Endometrium (tissue), 2 donors: Measurements from ENCODE around the gene PRKAB1.
A peak's percentile ranks its signal among the peaks of the same experiment; 100 is the strongest.
"Not testable (repeated sequence)": the region's sequence is repeated elsewhere in the genome, so short reads cannot be mapped to it uniquely, and the experiment has no call there.

Source experiments
- FAIRE-seq: peaks from 2 replicates; lab custom pipeline; 2012; peaks lifted over from hg19 to GRCh38; lab: Jason Lieb, UNC
- donor health status: control.
- donor health status: control.

PRKAB1 gene

DNA sequence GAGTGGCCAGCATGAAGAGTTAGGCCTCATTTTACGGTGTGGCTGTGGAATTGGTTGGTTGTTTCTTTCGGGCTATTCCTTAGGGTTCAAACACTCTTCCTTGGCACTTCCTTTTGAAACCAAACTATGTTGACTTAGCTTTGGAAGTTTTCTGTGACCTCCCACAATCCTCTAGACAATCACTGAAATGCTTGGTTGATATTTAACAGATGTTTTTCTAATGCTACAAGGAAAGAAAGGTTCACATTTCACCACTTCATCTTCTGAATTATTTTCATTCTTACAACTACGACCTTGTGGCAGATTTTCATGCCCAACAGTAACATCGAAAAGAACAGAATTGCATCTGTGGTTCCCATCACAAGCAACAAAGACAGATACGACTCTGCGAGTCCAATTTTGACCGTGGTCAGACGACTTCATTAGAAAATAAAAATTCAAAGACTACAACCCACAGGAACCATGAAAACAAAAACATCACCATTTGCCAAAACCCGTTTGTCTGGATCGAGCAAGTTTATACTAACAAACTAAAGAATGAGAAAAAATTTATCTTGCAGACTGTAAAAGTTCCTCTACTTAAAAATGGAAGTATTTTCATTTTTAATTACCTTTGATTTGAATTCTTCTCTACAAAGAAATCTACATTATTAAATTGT, 16.9 kb downstream of the PRKAB1 start:
- peak; percentile 89 for FAIRE-seq

DNA sequence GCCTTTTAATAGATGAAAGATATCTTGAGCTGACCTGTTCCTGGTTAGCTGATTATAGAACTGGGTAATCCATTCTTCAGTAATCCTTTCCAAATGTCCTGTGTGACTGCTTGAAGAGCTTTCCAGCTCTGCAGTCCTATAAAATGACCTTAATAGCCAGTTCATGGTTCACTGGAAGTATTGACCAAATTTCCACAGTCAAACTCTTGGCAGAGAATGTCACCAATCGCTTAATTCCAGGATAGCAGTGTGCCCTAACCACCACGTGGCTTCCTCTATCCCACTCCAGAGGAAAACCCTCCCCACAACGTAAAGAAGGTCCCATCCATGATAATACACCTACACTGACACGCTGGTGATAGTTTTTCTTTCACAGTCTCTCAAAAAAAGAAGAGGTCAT, 17.4 kb downstream of the PRKAB1 start:
- FAIRE-seq: no peak

DNA sequence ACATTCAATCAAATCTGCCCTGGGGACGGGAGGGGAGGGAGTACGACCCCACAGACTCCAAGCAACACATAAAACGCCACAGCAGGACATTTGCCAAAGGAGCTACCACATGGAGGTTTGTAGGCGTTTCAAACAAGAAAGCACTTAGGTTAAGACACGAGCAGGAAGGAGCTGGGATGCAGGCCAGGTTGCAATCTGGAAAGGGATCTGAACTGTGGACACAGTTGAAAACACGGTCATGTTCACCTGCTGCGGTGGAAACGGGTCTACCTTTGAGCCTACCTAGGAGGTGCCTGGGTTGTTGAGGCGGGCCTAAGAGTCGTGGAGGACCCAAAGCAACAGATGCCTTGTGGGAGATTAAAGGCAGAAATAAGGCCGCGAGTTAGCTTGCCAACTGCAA, 18.4 kb downstream of the PRKAB1 start:
- FAIRE-seq: no peak

DNA sequence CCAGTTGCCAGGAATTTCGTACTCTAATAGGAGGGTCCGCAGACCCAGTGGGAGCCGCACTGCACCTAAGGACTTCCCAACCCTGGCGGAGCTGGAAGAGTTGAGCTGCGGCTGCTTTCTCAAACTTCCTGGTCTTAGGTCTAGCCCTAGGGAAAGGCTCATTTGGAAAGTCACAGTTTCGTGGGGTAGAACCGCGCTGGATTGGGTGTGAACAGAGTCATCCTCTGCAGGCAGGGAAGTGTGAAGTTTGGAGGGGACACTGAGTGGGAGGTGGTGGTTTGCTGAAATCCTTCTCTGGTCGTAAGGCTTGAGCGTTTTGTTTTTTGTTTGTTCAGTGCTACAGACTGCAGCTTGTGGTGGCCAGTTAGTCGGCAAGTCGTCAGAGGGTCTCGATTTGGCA, 18.8 kb downstream of the PRKAB1 start:
- FAIRE-seq: no peak

DNA sequence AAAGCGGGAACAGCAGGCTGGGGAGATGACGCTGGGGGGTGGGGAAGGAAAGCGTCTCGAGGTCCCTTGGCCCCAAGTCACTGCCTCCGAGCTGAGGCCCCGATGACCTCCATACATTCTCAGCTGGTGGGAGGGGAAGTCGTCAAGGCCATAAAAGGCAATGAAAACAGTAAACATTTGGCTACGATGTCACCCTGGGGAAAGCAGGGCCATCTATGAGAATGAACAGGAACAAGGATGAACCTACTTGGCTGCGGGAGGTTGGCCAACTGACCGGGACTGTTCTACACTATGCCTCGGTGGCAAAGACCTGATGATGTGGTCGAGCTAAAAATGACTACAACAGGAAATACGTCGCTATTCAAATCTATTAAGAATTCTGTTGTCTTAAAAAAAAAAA, 19.5 kb downstream of the PRKAB1 start:
- no peak for FAIRE-seq

DNA sequence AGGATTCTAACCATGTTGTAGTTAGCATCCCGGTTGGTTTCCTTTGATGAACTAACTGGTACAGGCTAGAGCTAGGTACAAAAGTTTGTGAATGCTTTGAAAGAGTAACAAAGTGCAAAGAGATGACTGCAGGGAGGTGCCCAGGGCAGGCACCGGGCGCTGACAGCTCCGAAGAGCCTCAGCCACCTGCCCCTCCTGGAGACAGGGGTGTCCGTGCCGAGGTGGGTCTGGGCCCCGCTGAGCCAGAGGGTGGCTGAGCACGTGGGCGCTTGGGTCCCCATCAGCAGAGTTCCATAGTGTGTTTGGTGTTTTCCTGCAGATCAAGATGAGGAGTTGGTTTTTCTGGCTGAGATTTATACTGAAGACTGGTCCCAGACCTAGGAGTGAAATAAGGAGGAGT, 19.9 kb downstream of the PRKAB1 start:
- no peak for FAIRE-seq

DNA sequence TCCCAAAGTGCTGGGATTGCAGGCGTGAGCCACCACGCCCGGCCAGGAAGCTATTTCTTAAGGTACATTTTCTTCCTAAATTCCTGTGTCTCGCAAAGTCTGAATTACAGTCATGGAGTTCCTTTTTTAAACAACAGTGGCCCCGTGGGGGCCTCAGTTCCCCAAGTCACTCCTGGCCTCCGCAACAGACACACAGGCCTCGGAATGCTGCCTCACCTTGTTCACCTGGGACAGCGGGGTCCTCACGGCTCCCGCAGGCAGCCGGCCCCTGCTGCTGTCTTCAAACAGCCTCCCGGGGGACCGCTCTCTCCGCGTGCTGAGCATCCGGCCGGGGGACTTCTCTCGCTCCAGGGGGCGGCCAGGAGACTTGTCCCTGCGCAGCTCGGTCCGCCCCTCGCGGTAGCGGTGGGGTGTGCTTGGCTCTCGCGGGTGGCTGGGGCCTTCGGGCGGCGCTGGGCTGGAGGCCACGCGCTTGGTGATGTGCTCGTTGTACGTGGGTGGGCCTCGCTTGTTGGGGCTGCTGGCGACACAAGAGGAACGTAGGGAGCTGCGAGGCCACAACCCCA, 22.1 kb downstream of the PRKAB1 start:
- no peak for FAIRE-seq

DNA sequence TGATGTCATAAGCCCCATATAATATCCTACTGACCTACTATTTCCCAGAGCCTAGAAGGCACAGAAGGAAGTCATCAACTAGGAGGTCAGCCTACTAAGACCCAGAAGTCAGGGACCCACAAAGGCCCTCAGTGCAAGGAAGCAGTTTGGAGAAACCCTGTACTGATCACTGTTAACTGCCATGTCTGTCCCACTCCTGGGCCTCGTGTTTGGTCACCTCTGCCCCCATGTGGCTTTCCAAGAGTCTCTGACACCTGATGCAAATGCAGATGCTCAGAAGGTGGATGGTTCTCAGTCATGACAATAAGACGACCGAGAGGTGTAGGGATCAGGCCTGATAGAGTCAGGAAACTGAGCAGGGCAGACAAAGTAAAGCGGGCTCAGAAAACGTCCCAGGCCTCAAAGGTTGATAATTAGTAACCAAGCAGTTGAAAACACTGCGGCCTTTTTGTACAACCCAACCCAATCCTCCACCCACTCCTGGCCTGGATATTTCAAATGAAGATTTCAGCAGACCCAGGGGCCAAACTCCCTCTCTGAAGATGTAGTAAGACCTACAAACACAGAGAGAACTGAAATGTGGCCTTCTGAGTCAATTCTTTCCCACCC, 23.4 kb downstream of the PRKAB1 start:
- no peak for FAIRE-seq

DNA sequence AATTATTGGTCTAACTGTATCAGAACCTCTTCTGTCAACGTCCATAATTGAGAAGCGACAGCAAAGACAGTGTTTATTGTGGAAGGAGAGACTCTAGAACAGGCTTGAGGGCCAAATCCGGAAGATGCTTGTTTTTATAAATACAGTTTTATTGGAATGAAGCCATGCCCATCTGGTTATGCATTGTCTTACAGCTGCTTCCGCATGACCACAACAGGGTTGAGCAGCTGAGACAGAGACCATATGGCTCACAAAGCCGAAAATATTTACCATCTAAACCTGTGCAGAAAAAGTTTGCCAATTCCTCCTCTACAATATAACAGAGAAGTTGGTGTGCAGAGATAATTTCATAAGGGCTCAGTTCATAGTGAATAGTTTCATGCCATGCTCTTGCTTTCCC, 24.5 kb downstream of the PRKAB1 start:
- FAIRE-seq: no peak

DNA sequence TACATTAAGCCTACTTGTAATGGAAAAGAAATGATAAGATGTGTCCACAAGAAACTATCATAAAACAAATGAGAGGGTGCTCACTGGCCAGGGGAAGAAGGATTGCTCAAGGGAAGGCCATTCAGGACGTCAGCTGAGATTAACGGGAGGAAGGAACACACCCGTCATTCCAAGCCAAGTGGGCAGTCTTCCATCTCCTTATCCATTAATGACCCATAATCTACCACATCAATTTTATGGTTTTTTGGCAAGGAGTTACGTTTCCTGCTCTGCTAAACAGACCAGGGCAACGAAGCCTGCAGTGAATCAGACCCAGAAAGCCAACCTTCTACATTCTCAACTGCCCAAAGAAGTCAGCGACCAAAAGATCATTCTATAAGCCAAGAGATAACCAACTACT, 25.1 kb downstream of the PRKAB1 start:
- peak; percentile 51 for FAIRE-seq

DNA sequence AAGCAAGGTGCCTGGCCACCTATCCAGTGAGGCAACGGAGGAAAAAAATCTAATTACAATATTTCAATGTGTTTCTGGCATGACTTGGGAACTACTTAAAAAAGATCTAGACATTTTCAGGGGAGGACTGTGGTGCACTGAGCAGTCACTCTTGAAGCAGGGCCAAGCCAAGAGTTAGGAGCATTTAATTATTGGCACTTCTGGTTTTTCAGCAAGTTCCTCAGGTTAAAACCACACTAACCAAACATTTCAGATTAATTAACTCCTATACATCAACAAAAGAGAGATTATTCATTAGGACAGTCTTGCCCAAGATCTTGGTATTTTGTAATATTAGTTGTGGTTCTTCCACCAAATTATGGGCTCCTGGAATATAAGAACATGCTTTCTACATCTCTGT, 25.6 kb downstream of the PRKAB1 start:
- no peak for FAIRE-seq

DNA sequence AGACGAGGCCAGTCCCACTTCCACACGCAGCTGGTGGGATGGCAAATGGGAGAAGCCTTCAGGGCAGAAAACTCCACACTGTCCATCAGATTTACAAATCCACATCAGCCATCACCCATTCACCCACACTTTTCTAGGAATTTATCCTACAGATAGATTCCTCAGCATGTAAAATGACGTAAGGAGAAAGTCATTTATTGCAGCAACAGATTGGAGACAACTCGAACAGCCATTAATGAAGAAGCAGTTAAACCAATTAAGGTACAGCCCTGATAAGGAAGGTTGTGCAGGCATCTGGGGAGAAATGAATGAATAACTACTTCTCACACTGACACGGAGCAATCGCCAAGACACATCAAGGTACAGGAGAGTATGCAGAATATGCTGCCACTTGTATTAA, 26.2 kb downstream of the PRKAB1 start:
- no peak for FAIRE-seq

DNA sequence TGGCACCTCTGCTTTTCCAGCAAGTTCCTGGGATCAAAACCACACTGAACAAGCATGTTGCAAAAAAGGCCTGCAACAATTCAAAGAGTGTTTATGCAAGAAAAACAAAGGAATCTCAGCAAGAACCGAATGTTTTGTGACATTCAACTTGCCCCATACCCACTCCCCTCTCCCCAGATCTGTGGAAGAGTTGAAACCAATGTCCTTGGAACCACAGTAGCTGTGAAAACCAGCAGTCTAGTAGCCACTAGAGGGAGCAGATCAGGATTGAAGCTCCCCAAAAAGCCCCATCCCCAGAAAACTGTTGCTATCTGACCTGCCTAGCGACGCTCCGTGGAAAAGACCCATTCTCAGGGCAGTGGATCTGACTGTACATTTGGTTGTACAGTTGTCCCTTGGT, 27.1 kb downstream of the PRKAB1 start:
- no peak for FAIRE-seq

DNA sequence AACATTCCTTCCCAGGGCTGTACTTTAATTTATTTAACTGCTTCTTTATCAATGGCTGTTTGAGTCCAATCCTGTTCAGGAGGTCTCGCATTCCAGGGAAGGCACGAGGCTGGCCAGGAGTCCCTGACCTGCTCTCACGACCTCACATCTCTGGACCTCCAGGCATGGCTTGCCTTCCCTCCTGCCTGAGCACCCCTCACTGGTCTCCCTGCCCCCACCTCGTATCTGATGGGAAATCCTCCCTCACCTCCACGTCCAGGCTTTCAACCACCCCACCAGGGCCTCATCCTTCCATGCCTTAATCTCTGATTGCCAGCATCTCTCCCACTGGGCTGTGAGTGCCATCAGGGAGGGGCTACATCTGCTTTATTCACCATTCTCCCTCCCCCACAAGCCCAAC, 29.0 kb downstream of the PRKAB1 start:
- FAIRE-seq: no peak

DNA sequence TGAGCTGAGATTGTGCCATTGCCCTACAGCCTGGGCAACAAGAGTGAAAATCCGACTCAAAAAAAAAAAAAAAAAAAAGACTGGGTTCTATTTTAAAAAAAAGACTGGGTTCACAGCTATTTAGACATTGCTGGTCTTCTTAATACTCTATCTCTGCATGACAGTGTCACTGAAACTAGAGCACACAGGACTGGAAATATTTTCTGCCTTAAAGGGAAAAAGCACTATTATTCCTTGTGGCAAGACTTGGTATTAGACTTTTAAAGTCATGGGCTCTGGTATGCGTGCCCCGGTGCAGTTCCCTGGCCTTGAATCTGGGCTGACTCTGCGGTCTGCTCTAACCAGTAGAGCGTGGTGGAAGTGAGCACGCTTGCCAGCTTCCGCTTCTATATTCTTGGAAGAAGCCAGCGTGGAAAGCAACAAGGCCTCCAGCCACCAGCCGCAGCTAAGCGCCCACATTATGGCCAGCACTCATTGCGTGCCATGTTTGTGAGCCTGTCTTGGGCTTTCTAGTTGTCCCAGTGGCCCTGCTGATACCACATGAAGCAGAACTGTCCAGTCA, 31.3 kb downstream of the PRKAB1 start:
- no peak for FAIRE-seq

DNA sequence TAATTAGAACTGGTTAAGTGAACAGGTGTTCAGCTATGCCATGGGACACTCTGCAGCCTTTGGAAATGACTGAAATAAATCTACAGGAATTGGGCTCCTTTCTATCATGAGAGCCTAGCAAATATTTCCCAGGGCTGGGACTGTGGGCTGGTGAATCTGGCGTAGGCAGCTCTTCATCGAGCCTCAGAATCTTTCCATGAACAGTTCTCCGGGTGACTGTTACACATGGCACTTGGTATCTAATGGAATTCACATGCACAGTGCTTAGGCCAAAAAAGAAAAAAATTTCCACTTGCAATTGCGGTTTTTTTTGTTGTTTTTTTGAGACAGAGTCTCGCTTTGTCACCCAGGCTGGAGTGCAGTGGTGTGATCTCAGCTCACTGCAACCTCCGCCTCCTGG, 32.1 kb downstream of the PRKAB1 start:
- FAIRE-seq: no peak

DNA sequence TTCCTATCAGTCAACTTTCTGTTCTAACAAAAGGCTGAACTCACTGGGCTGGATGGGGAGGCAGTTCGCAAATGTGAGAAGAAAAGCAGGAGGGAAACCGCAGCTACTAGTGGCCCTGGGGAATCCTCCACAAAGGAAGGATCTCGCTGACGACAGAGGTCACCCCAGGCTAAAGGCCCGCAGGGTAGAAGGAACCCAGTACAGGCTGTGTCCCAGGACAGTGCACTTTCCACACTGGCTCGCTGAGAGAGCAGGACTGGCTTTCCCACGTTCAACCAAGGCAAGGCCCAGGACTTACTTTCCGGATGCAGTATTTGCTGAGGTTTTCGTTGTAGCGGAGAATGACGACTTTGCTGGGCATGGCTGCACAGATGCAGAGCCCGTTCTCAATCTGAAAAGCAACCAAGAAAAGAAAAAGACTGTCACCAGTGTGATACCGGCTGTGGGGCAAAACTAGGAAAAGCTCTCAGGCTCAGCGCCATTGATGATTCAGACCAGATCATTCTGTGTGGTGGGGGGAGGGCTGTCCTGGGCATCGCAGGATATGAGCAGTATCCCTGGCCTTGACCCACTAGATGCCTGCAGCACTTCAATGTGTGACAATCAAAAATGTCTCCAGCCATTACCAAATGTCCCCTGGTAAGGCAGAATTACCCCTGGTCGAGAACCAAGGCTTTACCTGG, 36.3 kb downstream of the PRKAB1 start:
- FAIRE-seq: no peak

DNA sequence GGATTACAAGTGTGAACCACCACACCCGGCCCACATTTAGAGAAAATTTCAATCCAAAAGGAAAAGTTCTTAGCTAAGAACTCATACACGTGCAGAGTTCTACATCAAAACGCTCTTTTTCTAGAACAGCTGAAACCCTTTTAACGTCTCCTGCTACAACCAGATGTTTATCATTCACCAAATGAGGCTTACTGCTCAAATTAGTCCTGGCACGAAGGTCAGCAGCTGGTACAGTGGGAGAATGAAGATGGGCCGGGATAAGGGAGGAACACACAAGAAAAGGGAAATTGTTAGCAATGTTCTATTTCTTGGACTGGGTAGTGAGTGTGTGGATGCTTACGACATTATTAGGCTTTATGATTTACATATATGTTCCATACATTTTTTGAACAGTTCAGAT, 37.2 kb downstream of the PRKAB1 start:
- FAIRE-seq: no peak

DNA sequence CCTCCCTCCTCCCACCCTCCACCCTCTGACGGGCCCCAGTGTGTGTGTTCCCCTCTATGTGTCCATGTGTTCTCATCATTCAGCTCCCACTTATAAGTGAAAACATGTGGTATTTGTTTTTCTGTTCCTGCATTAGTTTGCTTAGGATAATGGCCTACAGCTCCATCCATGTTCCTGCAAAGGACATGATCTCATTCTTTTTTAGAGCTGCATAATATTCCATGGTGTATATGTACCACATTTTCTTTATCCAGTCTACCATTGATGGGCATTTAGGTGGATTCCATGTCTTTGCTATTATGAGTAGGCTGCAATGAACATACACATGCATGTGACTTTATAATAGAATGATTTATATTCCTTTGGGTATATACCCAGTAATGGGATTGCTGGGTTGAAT, 38.5 kb downstream of the PRKAB1 start:
- FAIRE-seq: not testable (repeated sequence)

DNA sequence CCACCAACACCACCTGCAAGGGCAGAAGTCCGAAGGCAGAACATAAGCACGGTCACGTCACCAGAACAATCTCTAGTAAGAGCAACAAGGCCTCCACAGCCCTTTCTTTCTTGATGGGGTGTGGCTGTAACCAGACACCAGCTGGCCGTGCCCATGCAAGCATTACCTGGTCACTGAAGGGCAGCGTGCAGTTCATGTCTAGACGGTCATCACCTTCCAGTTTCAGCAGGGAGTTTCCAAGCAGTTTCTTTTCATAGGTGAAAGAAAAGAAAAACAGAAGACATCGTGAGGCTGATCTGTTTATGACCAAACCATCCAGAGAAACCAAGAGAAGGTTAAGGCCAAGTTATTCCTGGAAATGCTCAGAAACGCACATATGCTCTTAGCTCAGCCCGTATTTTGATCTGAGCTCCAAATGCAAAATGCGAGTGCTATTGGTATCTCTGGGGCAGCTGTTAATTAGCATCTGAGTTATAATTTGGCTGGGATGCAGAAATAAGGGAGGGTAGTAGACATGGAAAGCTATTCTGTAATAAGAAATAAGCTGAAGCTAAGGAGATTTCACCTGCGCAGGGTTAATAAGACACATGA, 42.5 kb downstream of the PRKAB1 start:
- no peak for FAIRE-seq

DNA sequence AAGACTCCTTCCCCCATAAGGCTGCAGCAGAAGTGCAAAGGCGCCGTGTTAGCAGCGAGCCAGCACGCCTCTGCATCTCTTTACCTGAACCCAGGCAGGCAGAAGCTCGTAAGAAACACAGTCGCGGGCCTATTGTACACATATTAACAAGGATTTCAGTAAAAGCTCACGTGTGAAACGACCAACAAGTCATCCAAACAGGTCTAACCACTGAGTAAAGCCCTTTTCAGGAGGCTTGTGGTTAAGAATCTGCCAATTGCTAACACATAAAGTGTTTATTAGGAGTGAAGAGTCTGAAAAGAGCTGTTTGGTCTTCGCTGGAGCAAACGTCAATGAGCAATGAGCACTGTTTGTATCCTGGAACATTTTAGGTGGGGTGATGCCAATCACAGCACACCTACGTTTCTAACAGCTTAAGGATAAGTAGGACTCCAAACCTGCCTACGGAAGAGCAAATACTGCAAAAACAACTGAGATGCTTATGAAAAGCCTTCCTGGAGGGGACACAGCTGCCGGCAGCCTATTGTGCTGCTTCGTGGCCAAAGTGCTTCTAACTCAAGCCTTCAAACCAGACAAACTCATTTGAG, 43.1 kb downstream of the PRKAB1 start:
- no peak for FAIRE-seq

DNA sequence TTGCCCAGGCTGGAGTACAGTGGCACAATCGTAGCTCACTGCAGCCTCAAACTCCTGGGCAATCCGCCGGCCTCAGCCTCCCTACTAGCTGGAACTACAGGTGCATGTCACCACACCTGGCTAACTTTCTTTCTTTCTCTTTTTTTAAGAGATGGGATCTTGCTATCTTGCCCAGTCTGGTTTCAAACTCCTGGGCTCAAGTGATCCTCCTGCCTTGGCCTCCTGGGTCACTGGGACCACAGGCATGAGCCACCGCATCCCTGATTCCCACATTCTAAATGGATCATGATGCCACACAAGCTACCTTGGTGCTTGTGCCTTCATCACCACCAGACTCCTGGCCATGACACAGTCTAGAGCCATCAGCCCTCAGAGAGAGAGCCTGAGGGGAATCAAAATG, 43.8 kb downstream of the PRKAB1 start:
- FAIRE-seq: no peak
